HepG2 (cell line): ENCODE data around the gene DPP7. TPM values are rescaled to one million over a fixed set of nuclear protein-coding genes. Genes with fewer than 3 reads are reported as not detected.
A peak's percentile ranks its signal among the peaks of the same experiment; 100 is the strongest.

Experiments
- CBX5 ChIP-seq: sonication (generic); formaldehyde crosslinking; IDR thresholded peaks from 2 replicates; pipeline ENCODE4 v1.4.0; 2020; ENCODE audit warnings: missing genetic modification reagents, borderline replicate concordance
- DNMT1 ChIP-seq: sonication (generic); formaldehyde crosslinking; IDR thresholded peaks from 2 replicates; pipeline ENCODE4 v1.5.1; 2020; ENCODE audit warnings: mild to moderate bottlenecking, missing genetic modification reagents
- EED ChIP-seq: sonication (generic); formaldehyde crosslinking; IDR thresholded peaks from 2 replicates; pipeline ENCODE4 v1.5.0; 2020; ENCODE audit warnings: mild to moderate bottlenecking, missing genetic modification reagents
- GATAD1 ChIP-seq: IDR thresholded peaks from 2 replicates; pipeline ENCODE4 v1.6.1; 2016; ENCODE audit warnings: missing genetic modification reagents, missing compliant biosample characterization
- GZF1 ChIP-seq: sonication (generic); formaldehyde crosslinking; IDR thresholded peaks from 2 replicates; pipeline ENCODE4 v1.5.1; 2020; ENCODE audit warnings: mild to moderate bottlenecking, missing genetic modification reagents
- KDM3A ChIP-seq: IDR thresholded peaks from 2 replicates; pipeline ENCODE4 v1.6.1; 2018; ENCODE audit warnings: low read depth, missing compliant biosample characterization
- NONO ChIP-seq, 2 experiments: fragments of 450-650 bp in 1 of 2; sonication (generic) in 1 of 2; formaldehyde crosslinking in 1 of 2; IDR thresholded peaks in 1 of 2; conservative IDR thresholded peaks in 1 of 2; 2 replicates each; pipeline versions ENCODE4 v1.6.1 to v1.8.0; 2017 to 2022; ENCODE audit warnings: mild to moderate bottlenecking in 1 of 2, missing genetic modification reagents in 1 of 2, moderate library complexity in 1 of 2
- RBM22 ChIP-seq: fragments of 200-400 bp; formaldehyde crosslinking; optimal IDR thresholded peaks from 2 replicates; pipeline ENCODE3; 2017; ENCODE audit warnings: mild to moderate bottlenecking, low read length, moderate library complexity
- RNF219 ChIP-seq: sonication (generic); formaldehyde crosslinking; IDR thresholded peaks from 2 replicates; pipeline ENCODE4 v1.5.0; 2020; ENCODE audit warnings: mild to moderate bottlenecking, missing genetic modification reagents
- ZBTB3 ChIP-seq: sonication (generic); formaldehyde crosslinking; IDR thresholded peaks from 2 replicates; pipeline ENCODE4 v1.4.0; 2020; ENCODE audit warnings: low read depth, mild to moderate bottlenecking, moderate library complexity, missing genetic modification reagents, borderline replicate concordance
- ZFP1 ChIP-seq: IDR thresholded peaks from 2 replicates; pipeline ENCODE4 v1.6.1; 2016
- ZNF256 ChIP-seq: sonication (generic); formaldehyde crosslinking; conservative IDR thresholded peaks from 2 replicates; pipeline ENCODE4 v1.4.0; 2020; ENCODE audit warnings: missing genetic modification reagents
- ZNF282 ChIP-seq: fragments of 450-650 bp; IDR thresholded peaks from 2 replicates; pipeline ENCODE4 v1.6.1; 2018; ENCODE audit not compliant: partially characterized antibody
- ZNF619 ChIP-seq: sonication (generic); formaldehyde crosslinking; IDR thresholded peaks from 2 replicates; pipeline ENCODE4 v1.4.0; 2020; ENCODE audit warnings: mild to moderate bottlenecking, missing genetic modification reagents
- ZNF773 ChIP-seq: sonication (generic); formaldehyde crosslinking; IDR thresholded peaks from 2 replicates; pipeline ENCODE4 v1.4.0; 2020; ENCODE audit warnings: missing genetic modification reagents, borderline replicate concordance
- ZNF83 ChIP-seq: sonication (generic); formaldehyde crosslinking; IDR thresholded peaks from 2 replicates; pipeline ENCODE4 v1.4.0; 2020; ENCODE audit warnings: missing genetic modification reagents, mild to moderate bottlenecking, borderline replicate concordance
- polyA plus RNA-seq, 8 experiments: library from polyadenylated mRNA; depleted of rRNA in 3 of 8; stranded (reverse) in 7 of 8; unstranded in 1 of 8; fragments of >200 nt; fragmentation: Illumina TruSeq in 4 of 8; extraction: Trizol in 4 of 8; gene quantifications; 2 replicates each; pipeline versions ENCODE4 v1.2.1 to v1.2.3, GENCODE V29; 2011 to 2016; ENCODE audit warnings: low read depth in 4 of 8, missing spikeins in 1 of 8, mixed read lengths in 1 of 8; ENCODE audit not compliant: insufficient read depth in 1 of 8
- total RNA-seq, 5 experiments: library from RNA; depleted of rRNA; stranded (reverse); fragments of >200 nt; fragmentation: Illumina TruSeq; extraction: Trizol; gene quantifications; 2 replicates each; pipeline ENCODE4 v1.2.3, GENCODE V29; 2016; ENCODE audit warnings: low read depth in 1 of 5
- TF ChIP-seq, protein P1 (sequence below), 2 experiments: sonication (generic) in 1 of 2; formaldehyde crosslinking in 1 of 2; IDR thresholded peaks; 2 replicates each; pipeline versions ENCODE4 v1.4.0 to v1.6.1; 2018 to 2020; ENCODE audit warnings: missing genetic modification reagents in 2 of 2, borderline replicate concordance in 1 of 2, low read depth in 1 of 2, mild to moderate bottlenecking in 1 of 2, missing biosample characterization in 1 of 2
- TF ChIP-seq, protein P2 (sequence below): sonication (generic); formaldehyde crosslinking; IDR thresholded peaks from 2 replicates; pipeline ENCODE4 v1.4.0; 2020; ENCODE audit warnings: mild to moderate bottlenecking, missing genetic modification reagents
- TF ChIP-seq, protein P3 (sequence below): sonication (generic); formaldehyde crosslinking; IDR thresholded peaks from 2 replicates; pipeline ENCODE4 v1.4.0; 2020; ENCODE audit warnings: low read depth, mild to moderate bottlenecking, missing genetic modification reagents

DPP7 gene
- total and polyA plus RNA-seq, 2 of the 13 experiments (the other 11 are each of a cell fraction or from before 2014, with no cell fraction given), result 1.2 to 4.5 TPM

- TF ChIP-seq RNF219, result no peak
- TF ChIP-seq, protein P1, sequence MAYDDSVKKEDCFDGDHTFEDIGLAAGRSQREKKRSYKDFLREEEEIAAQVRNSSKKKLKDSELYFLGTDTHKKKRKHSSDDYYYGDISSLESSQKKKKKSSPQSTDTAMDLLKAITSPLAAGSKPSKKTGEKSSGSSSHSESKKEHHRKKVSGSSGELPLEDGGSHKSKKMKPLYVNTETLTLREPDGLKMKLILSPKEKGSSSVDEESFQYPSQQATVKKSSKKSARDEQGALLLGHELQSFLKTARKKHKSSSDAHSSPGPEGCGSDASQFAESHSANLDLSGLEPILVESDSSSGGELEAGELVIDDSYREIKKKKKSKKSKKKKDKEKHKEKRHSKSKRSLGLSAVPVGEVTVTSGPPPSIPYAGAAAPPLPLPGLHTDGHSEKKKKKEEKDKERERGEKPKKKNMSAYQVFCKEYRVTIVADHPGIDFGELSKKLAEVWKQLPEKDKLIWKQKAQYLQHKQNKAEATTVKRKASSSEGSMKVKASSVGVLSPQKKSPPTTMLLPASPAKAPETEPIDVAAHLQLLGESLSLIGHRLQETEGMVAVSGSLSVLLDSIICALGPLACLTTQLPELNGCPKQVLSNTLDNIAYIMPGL (CRISPR knock-in tag; IDR thresholded peaks at IDR 0.05; ENCODE audit: borderline replicate concordance in 1 of 2, low read depth in 1 of 2), result peak; percentile 76 to 82; a peak in 3 of 4 replicates
- peak; percentile 47; the same call in 1 of the 2 replicates for TF ChIP-seq CBX5 (CRISPR knock-in tag)
- no peak for TF ChIP-seq ZFP1 (CRISPR knock-in tag)
- no peak for TF ChIP-seq ZBTB3
- TF ChIP-seq, protein P2, sequence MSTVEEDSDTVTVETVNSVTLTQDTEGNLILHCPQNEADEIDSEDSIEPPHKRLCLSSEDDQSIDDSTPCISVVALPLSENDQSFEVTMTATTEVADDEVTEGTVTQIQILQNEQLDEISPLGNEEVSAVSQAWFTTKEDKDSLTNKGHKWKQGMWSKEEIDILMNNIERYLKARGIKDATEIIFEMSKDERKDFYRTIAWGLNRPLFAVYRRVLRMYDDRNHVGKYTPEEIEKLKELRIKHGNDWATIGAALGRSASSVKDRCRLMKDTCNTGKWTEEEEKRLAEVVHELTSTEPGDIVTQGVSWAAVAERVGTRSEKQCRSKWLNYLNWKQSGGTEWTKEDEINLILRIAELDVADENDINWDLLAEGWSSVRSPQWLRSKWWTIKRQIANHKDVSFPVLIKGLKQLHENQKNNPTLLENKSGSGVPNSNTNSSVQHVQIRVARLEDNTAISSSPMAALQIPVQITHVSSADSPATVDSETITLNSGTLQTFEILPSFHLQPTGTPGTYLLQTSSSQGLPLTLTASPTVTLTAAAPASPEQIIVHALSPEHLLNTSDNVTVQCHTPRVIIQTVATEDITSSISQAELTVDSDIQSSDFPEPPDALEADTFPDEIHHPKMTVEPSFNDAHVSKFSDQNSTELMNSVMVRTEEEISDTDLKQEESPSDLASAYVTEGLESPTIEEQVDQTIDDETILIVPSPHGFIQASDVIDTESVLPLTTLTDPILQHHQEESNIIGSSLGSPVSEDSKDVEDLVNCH (CRISPR knock-in tag), result no peak
- TF ChIP-seq EED (CRISPR knock-in tag), result no peak
- no peak for TF ChIP-seq RBM22
- TF ChIP-seq ZNF256 (CRISPR knock-in tag), result no peak
- TF ChIP-seq, protein P3, sequence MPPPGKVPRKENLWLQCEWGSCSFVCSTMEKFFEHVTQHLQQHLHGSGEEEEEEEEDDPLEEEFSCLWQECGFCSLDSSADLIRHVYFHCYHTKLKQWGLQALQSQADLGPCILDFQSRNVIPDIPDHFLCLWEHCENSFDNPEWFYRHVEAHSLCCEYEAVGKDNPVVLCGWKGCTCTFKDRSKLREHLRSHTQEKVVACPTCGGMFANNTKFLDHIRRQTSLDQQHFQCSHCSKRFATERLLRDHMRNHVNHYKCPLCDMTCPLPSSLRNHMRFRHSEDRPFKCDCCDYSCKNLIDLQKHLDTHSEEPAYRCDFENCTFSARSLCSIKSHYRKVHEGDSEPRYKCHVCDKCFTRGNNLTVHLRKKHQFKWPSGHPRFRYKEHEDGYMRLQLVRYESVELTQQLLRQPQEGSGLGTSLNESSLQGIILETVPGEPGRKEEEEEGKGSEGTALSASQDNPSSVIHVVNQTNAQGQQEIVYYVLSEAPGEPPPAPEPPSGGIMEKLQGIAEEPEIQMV (CRISPR knock-in tag), result no peak
- TF ChIP-seq ZNF619 (CRISPR knock-in tag), result peak; percentile 19; the same call in 1 of the 2 replicates
- no peak for TF ChIP-seq ZNF773
- no peak for TF ChIP-seq ZNF83 (CRISPR knock-in tag)
- TF ChIP-seq NONO (IDR thresholded peaks at IDR 0.05), result no peak
- TF ChIP-seq NONO (CRISPR knock-in tag; conservative IDR thresholded peaks at IDR 0.05), result 0 out of 2 replicates have a peak, but pooled peaks have one; percentile 43
- no peak for TF ChIP-seq GZF1
- TF ChIP-seq ZNF282, result no peak
- TF ChIP-seq GATAD1 (CRISPR knock-in tag), result peak; percentile 39; the same call in 1 of the 2 replicates
- peak; percentile 73; the same call in 1 of the 2 replicates for TF ChIP-seq KDM3A (CRISPR knock-in tag)
- TF ChIP-seq DNMT1 (CRISPR knock-in tag), result peak; percentile 66; the same call in 1 of the 2 replicates
These were observed 46.5 kb downstream of the DPP7 start (continued) for GRCh38 chr9:137067860-137068538.
